DND-41 (cell line): ENCODE data around the gene WWTR1.

ENCODE experiments used
- ATAC-seq: fragments of 200-7000 bp; cut with Tn5 transposase; 3 replicates; pipeline ENCODE4 v1.9.1; 2021; ENCODE audit warnings: low read depth; ENCODE audit not compliant: insufficient read depth
- DNase-seq: peaks from one replicate; pipeline ENCODE4 v3.0.0-alpha.2; 2020
- H2AFZ ChIP-seq: 2 replicates; pipeline ENCODE4 v1.6.0; 2012; ENCODE audit warnings: low read depth, low read length
- H3K27ac ChIP-seq: 2 replicates; pipeline ENCODE4 v1.5.1; 2012; ENCODE audit warnings: low read length, inconsistent platforms
- H3K27me3 ChIP-seq: fragments of 200-600 bp; sonication (generic); 2 replicates; pipeline ENCODE4 v1.6.0; 2012; ENCODE audit warnings: low read length, mild to moderate bottlenecking, inconsistent platforms; ENCODE audit not compliant: insufficient read depth, poor library complexity
- H3K36me3 ChIP-seq: 2 replicates; pipeline ENCODE4 v1.5.1; 2012; ENCODE audit warnings: low read length, inconsistent platforms; ENCODE audit not compliant: insufficient read depth
- H3K4me1 ChIP-seq: 2 replicates; pipeline ENCODE4 v1.5.1; 2012; ENCODE audit warnings: mild to moderate bottlenecking, low read length; ENCODE audit not compliant: insufficient read depth
- H3K4me2 ChIP-seq: 2 replicates; pipeline ENCODE4 v1.6.0; 2012; ENCODE audit warnings: mild to moderate bottlenecking, moderate library complexity, low read length, inconsistent platforms; ENCODE audit not compliant: insufficient read depth
- H3K4me3 ChIP-seq, 2 experiments: fragments of 200-600 bp in 1 of 2; shearing (Covaris generic) in 1 of 2; 2 replicates each; pipeline ENCODE4 v1.5.1; 2012 to 2016; ENCODE audit warnings: inconsistent platforms in 2 of 2, low read length in 2 of 2, mild to moderate bottlenecking in 2 of 2, low read depth in 1 of 2, moderate library complexity in 1 of 2
- H3K79me2 ChIP-seq: 2 replicates; pipeline ENCODE4 v1.6.0; 2012; ENCODE audit warnings: low read length, inconsistent platforms; ENCODE audit not compliant: insufficient read depth
- H3K9ac ChIP-seq: 2 replicates; pipeline ENCODE4 v1.6.0; 2012; ENCODE audit warnings: low read depth, mild to moderate bottlenecking, inconsistent platforms, low read length, moderate library complexity
- H3K9me3 ChIP-seq: 2 replicates; pipeline ENCODE4 v1.5.1; 2012; ENCODE audit warnings: low read length, moderate library complexity, mild to moderate bottlenecking, inconsistent platforms; ENCODE audit not compliant: insufficient read depth, severe bottlenecking
- H4K20me1 ChIP-seq: 2 replicates; pipeline ENCODE4 v1.6.0; 2012; ENCODE audit warnings: low read length; ENCODE audit not compliant: insufficient read depth
- EZH2 ChIP-seq: IDR thresholded peaks from 3 replicates; pipeline ENCODE4 v1.6.1; 2012; ENCODE audit warnings: borderline replicate concordance, low read depth, mild to moderate bottlenecking, moderate library complexity, low read length, inconsistent platforms; ENCODE audit not compliant: severe bottlenecking
- TF ChIP-seq, protein P1 (sequence below): IDR thresholded peaks from 2 replicates; pipeline ENCODE4 v1.5.1; 2012; ENCODE audit warnings: borderline replicate concordance, low read length, moderate library complexity, mild to moderate bottlenecking; ENCODE audit not compliant: poor library complexity, severe bottlenecking; ENCODE audit errors: extremely low read depth

The WWTR1 gene

DNA sequence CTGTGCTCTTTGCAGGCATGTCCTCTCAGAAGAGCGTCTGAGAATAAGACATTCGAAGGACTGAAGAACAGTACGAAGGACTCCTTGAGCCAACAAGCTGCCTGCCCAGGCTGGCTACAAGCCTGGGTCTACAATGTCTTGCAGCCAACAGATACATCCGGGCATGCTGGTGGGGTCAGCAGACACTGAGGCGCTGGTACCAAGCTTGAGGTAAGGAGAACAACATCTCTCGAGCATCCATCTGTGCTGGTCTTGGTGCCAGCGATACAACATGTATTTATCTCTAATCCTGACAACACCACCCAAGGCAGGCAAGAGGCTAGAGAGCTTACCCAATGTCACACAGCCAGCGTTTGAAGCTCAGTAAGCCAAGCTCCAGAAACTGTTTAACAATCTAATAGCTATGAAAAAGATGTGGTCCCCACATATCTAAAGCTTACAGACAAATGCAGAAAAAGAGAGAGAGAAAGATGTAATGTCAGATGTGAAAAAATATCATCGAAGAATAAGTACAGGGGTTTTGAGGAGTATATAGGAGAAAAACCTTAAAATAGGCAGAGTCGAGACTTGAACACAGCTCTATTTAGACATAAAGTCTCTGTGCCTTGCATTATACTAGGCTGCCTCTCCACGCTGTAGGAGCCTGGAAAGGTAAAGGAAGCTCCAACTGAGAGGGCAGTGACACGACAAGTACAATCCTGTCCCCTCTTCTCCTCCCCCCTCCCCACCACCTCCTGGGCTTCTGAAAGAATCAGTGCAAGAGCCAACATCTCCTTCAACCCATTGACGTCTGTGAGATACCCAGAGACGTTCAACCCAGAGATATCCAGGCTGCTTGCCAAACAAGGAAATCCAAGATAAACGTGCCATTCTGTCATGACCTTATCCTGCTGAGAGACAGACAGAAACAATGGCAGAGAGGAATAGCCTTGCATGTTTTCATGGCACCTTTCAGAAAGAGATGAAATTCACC lies 39.4 kb downstream of the WWTR1 start:
- H3K79me2 ChIP-seq = no peaks in the 10 kb centered on the region
- no peak for TF ChIP-seq EZH2
- TF ChIP-seq, protein P1, sequence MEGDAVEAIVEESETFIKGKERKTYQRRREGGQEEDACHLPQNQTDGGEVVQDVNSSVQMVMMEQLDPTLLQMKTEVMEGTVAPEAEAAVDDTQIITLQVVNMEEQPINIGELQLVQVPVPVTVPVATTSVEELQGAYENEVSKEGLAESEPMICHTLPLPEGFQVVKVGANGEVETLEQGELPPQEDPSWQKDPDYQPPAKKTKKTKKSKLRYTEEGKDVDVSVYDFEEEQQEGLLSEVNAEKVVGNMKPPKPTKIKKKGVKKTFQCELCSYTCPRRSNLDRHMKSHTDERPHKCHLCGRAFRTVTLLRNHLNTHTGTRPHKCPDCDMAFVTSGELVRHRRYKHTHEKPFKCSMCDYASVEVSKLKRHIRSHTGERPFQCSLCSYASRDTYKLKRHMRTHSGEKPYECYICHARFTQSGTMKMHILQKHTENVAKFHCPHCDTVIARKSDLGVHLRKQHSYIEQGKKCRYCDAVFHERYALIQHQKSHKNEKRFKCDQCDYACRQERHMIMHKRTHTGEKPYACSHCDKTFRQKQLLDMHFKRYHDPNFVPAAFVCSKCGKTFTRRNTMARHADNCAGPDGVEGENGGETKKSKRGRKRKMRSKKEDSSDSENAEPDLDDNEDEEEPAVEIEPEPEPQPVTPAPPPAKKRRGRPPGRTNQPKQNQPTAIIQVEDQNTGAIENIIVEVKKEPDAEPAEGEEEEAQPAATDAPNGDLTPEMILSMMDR = no peak
- H4K20me1 ChIP-seq = no peaks in the 10 kb centered on the region
- H3K4me1 ChIP-seq = no peaks in the 10 kb centered on the region
- no peak overlapping the region for H3K4me3 ChIP-seq
- H2AFZ ChIP-seq = no peak overlapping the region
- ATAC-seq (no peak), DNase-seq (no peak)
- no peak overlapping the region for H3K4me2 ChIP-seq
- no peak overlapping the region for H3K9ac ChIP-seq
- H3K36me3 ChIP-seq = no peaks in the 10 kb centered on the region
- no peaks in the 10 kb centered on the region for H3K9me3 ChIP-seq
- no peak overlapping the region for H3K27ac ChIP-seq
- H3K27me3 ChIP-seq = no peaks in the 10 kb centered on the region

DNA sequence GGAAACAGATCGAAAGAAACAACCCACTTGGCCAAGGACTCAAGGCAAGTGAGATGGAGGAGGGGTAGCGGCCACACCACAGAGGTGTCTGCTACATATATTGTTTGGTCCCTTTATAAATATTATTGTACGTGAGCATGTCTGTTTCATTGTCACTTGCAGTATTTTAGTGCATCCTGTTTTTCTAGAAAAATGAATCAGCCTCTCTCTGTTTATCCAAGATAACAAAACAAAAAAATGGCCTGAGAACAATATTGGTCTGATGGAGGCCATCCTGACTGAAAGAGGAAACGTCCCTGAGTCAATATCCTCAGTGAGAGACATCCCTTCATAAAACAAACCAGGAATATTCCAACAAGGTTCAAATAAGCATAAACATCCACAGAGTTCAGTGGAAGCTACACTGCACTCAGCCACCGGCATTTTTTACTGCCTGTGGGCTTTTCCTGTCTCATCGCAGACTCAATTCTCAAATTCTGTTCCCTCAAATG lies 42.0 kb downstream of the WWTR1 start:
- H3K9ac ChIP-seq = no peak overlapping the region
- DNase-seq (no peak), ATAC-seq (no peak)
- H3K9me3 ChIP-seq = no peaks in the 10 kb centered on the region
- no peak overlapping the region for H3K27ac ChIP-seq
- H3K79me2 ChIP-seq = no peaks in the 10 kb centered on the region
- no peak for TF ChIP-seq EZH2
- TF ChIP-seq, protein P1 = no peak
- no peaks in the 10 kb centered on the region for H4K20me1 ChIP-seq
- H3K36me3 ChIP-seq = no peaks in the 10 kb centered on the region
- no peak overlapping the region for H2AFZ ChIP-seq
- H3K4me3 ChIP-seq = no peak overlapping the region
- H3K27me3 ChIP-seq = peaks cover 3% of the 10 kb centered on the region
- H3K4me2 ChIP-seq = no peak overlapping the region
- H3K4me1 ChIP-seq = no peaks in the 10 kb centered on the region

DNA sequence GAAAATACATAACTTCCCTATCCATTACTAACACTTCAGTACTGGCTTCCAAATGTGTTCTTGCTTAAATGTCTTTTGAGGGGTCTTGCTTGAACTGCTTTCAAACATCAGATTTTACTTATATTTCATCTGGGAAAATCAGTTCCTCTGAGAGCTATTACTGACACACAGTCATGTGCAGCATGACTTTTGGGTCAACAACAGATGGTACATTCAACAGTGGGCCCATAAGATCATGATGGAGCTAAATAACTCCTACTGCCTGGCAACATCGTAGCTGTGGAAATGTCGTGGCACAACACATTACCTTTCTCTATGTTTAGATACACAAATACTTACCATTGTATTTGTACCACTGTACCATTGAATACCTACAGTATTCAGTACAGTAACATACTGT lies 43.8 kb downstream of the WWTR1 start:
- no peaks in the 10 kb centered on the region for H4K20me1 ChIP-seq
- no peak overlapping the region for H3K4me2 ChIP-seq
- ATAC-seq (no peak), DNase-seq (no peak)
- H3K27me3 ChIP-seq = peaks cover 3% of the 10 kb centered on the region
- H2AFZ ChIP-seq = no peak overlapping the region
- H3K9ac ChIP-seq = no peak overlapping the region
- TF ChIP-seq, protein P1 = no peak
- TF ChIP-seq EZH2 = no peak
- no peaks in the 10 kb centered on the region for H3K9me3 ChIP-seq
- H3K36me3 ChIP-seq = no peaks in the 10 kb centered on the region
- no peak overlapping the region for H3K27ac ChIP-seq
- no peak overlapping the region for H3K4me3 ChIP-seq
- no peaks in the 10 kb centered on the region for H3K79me2 ChIP-seq
- no peaks in the 10 kb centered on the region for H3K4me1 ChIP-seq
